Tibial artery (tissue), 4 donors: ENCODE results near the gene ENOX2.
"Not testable (repeated sequence)": the region's sequence is repeated elsewhere in the genome, so short reads cannot be mapped to it uniquely, and the experiment has no call there.

Source experiments
- DNase-seq, 2 donors: peaks; one replicate each; pipeline ENCODE4 v3.0.0-alpha.2; 2019
- H3K27ac ChIP-seq, 2 donors: fragments of 200-600 bp; sonication (generic) in 1 of 2; 1 replicate in 1 of 2; 2 replicates in 1 of 2; pipeline ENCODE4 v1.5.1; 2018 to 2019; ENCODE audit warnings: mild to moderate bottlenecking in 1 of 2
- H3K27me3 ChIP-seq, 2 donors: fragments of 200-600 bp; sonication (generic) in 1 of 2; one replicate each; pipeline versions ENCODE4 v1.5.1 to v1.6.0; 2016 to 2019
- H3K36me3 ChIP-seq, 3 donors: fragments of 200-600 bp; sonication (generic) in 2 of 3; one replicate each; pipeline ENCODE4 v1.5.1; 2016 to 2019; ENCODE audit warnings: mild to moderate bottlenecking in 2 of 3
- H3K4me1 ChIP-seq, 4 donors: fragments of 200-600 bp; sonication (generic) in 2 of 4; 1 replicate in 3 of 4; 2 replicates in 1 of 4; pipeline ENCODE4 v1.5.1; 2016 to 2019
- H3K4me3 ChIP-seq, 2 donors: fragments of 200-600 bp; sonication (generic) in 1 of 2; 1 replicate in 1 of 2; 2 replicates in 1 of 2; pipeline ENCODE4 v1.5.1; 2018 to 2019; ENCODE audit warnings: mild to moderate bottlenecking in 2 of 2
- H3K9me3 ChIP-seq, 3 donors: fragments of 200-600 bp; sonication (generic) in 1 of 3; one replicate each; pipeline ENCODE4 v1.5.1; 2016 to 2019
- intact Hi-C: fragments of 100-400 bp; cut with DNase I; formaldehyde crosslinking; loops from one replicate; pipeline ENCODE4 v1.15.0; 2023; ENCODE audit warnings: low total_unique reads
- TF ChIP-seq, protein P1 (sequence below), 2 experiments: fragments of 200-600 bp in 1 of 2; fragments of 450-650 bp in 1 of 2; IDR thresholded peaks; one replicate each; pipeline ENCODE4 v1.5.1; 2017 to 2019; ENCODE audit warnings: antibody characterized with exemption in 2 of 2, mild to moderate bottlenecking in 1 of 2, moderate library complexity in 1 of 2

ENOX2 gene

GRCh38 chrX:130810561-130810960 lies 92.4 kb downstream of the ENOX2 start:
- intact Hi-C loops, result no loop called here
- Histone ChIP-seq H3K9me3 (peaks cover 0 to 11% (median 3%) of the 10 kb centered on the region in 3 donors), H3K4me3 (no peak overlapping the region), H3K4me1 (no peaks in the 10 kb centered on the region), H3K27ac (no peak overlapping the region), H3K36me3 (no peaks in the 10 kb centered on the region), H3K27me3 (no peaks in the 10 kb centered on the region)
- DNase-seq, result no peak
- TF ChIP-seq, protein P1, sequence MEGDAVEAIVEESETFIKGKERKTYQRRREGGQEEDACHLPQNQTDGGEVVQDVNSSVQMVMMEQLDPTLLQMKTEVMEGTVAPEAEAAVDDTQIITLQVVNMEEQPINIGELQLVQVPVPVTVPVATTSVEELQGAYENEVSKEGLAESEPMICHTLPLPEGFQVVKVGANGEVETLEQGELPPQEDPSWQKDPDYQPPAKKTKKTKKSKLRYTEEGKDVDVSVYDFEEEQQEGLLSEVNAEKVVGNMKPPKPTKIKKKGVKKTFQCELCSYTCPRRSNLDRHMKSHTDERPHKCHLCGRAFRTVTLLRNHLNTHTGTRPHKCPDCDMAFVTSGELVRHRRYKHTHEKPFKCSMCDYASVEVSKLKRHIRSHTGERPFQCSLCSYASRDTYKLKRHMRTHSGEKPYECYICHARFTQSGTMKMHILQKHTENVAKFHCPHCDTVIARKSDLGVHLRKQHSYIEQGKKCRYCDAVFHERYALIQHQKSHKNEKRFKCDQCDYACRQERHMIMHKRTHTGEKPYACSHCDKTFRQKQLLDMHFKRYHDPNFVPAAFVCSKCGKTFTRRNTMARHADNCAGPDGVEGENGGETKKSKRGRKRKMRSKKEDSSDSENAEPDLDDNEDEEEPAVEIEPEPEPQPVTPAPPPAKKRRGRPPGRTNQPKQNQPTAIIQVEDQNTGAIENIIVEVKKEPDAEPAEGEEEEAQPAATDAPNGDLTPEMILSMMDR (IDR thresholded peaks at IDR 0.05), result no peak

DNA sequence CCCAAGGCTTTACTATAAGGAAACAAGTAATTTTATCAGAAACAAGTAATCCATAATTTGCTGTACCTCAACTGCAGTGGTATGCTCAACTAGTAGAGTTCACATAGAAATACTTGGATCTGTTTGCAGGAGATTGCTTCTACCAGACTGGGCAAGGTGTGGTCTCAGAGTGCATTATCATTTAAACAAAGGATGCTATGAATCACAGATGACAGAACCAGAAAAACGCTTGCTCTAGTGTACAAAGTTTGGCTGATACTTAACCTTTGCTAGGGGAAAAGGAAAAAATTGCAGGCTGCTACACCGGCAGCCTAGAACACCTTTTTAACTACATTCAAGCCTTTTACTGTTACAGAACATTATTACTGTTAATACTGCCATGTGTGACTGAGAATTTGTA lies 97.1 kb downstream of the ENOX2 start:
- H3K36me3 ChIP-seq, result no peaks in the 10 kb centered on the region
- no peaks in the 10 kb centered on the region for H3K4me1 ChIP-seq
- no peaks in the 10 kb centered on the region for H3K9me3 ChIP-seq
- H3K4me3 ChIP-seq, result no peak overlapping the region
- H3K27ac ChIP-seq, result no peak overlapping the region
- no peaks in the 10 kb centered on the region for H3K27me3 ChIP-seq
- TF ChIP-seq, protein P1 (IDR thresholded peaks at IDR 0.05), result no peak
- intact Hi-C loops, result no loop called here
- DNase-seq, result no peak

- Histone ChIP-seq H3K9me3 (no peaks in the 10 kb centered on the region), H3K27ac (no peak overlapping the region), H3K36me3 (no peaks in the 10 kb centered on the region), H3K4me1 (no peaks in the 10 kb centered on the region), H3K4me3 (no peak overlapping the region), H3K27me3 (no peaks in the 10 kb centered on the region)
- intact Hi-C loops, result no loop called here
- TF ChIP-seq, protein P1 (IDR thresholded peaks at IDR 0.05), result no peak
- DNase-seq, result no peak
Observed at GRCh38 chrX:130803537-130803936, 99.5 kb downstream of the ENOX2 start.

GRCh38 chrX:130801901-130802300 lies 101.1 kb downstream of the ENOX2 start:
- Histone ChIP-seq H3K4me3 (no peak overlapping the region), H3K36me3 (no peaks in the 10 kb centered on the region), H3K9me3 (no peaks in the 10 kb centered on the region), H3K4me1 (no peaks in the 10 kb centered on the region), H3K27me3 (no peaks in the 10 kb centered on the region), H3K27ac (no peak overlapping the region)
- TF ChIP-seq, protein P1 (IDR thresholded peaks at IDR 0.05), result no peak
- intact Hi-C loops, result no loop called here
- DNase-seq, result no peak

DNA sequence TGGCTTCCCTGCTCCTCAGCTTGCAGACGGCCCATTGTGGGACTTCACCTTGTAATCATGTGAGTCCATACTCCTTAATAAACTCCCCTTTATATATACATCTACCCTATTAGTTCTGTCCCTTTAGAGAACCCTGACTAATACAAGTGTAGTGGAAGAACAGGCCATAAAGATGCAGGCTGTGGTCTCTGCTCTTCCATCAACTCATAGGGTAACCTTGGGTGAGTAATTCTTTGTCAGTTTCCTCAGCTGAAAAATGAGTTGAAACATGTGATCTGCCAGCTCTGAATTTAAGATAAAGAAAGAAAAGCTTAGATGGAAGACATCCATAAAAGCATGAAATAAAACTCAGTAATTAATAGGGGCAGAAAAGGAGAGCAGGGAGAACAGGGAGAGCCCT lies 103.6 kb downstream of the ENOX2 start:
- no peak for DNase-seq
- intact Hi-C loops, result no loop called here
- Histone ChIP-seq H3K9me3 (no peaks in the 10 kb centered on the region), H3K27me3 (no peaks in the 10 kb centered on the region), H3K27ac (no peak overlapping the region), H3K4me3 (no peak overlapping the region), H3K36me3 (no peaks in the 10 kb centered on the region), H3K4me1 (peaks cover 0 to 6% (median 0%) of the 10 kb centered on the region in 4 donors)
- TF ChIP-seq, protein P1 (IDR thresholded peaks at IDR 0.05), result no peak

- Histone ChIP-seq H3K36me3 (no peaks in the 10 kb centered on the region), H3K27me3 (no peaks in the 10 kb centered on the region), H3K4me1 (peaks cover 0 to 6% (median 0%) of the 10 kb centered on the region in 4 donors), H3K9me3 (no peaks in the 10 kb centered on the region), H3K27ac (no peak overlapping the region), H3K4me3 (no peak overlapping the region)
- no peak for DNase-seq
- TF ChIP-seq, protein P1 (IDR thresholded peaks at IDR 0.05), result no peak
- intact Hi-C loops, result no loop called here
Observed at GRCh38 chrX:130793975-130794374, 109.0 kb downstream of the ENOX2 start.

- H3K4me3 ChIP-seq, H3K27me3 ChIP-seq, H3K36me3 ChIP-seq, DNase-seq, intact Hi-C loops, H3K4me1 ChIP-seq, H3K27ac ChIP-seq, H3K9me3 ChIP-seq: not testable (repeated sequence)
Observed at GRCh38 chrX:130791870-130792269, 111.1 kb downstream of the ENOX2 start.
